Gastrocnemius medialis (tissue), 4 donors: ENCODE results near the gene RASSF6.

Experiments
- POLR2A ChIP-seq, 2 donors: fragments of 450-650 bp; IDR thresholded peaks; one replicate each; pipeline ENCODE4 v1.6.1; 2017; ENCODE audit warnings: antibody characterized with exemption in 2 of 2, mild to moderate bottlenecking in 2 of 2, moderate library complexity in 2 of 2
- TF ChIP-seq, protein P1 (sequence below), 5 experiments: fragments of 450-650 bp in 3 of 5; fragments of 200-600 bp in 2 of 5; sonication (generic) in 2 of 5; IDR thresholded peaks in 4 of 5; conservative IDR thresholded peaks in 1 of 5; 1 replicate in 4 of 5; 2 replicates in 1 of 5; pipeline ENCODE4 v1.5.1; 2016 to 2019; ENCODE audit warnings: antibody characterized with exemption in 5 of 5, mild to moderate bottlenecking in 3 of 5, moderate library complexity in 3 of 5

- TF ChIP-seq, protein P1, sequence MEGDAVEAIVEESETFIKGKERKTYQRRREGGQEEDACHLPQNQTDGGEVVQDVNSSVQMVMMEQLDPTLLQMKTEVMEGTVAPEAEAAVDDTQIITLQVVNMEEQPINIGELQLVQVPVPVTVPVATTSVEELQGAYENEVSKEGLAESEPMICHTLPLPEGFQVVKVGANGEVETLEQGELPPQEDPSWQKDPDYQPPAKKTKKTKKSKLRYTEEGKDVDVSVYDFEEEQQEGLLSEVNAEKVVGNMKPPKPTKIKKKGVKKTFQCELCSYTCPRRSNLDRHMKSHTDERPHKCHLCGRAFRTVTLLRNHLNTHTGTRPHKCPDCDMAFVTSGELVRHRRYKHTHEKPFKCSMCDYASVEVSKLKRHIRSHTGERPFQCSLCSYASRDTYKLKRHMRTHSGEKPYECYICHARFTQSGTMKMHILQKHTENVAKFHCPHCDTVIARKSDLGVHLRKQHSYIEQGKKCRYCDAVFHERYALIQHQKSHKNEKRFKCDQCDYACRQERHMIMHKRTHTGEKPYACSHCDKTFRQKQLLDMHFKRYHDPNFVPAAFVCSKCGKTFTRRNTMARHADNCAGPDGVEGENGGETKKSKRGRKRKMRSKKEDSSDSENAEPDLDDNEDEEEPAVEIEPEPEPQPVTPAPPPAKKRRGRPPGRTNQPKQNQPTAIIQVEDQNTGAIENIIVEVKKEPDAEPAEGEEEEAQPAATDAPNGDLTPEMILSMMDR (IDR thresholded peaks at IDR 0.05 in 4 of 5, conservative IDR thresholded peaks at IDR 0.05 in 1 of 5), result no peak
- no peak for TF ChIP-seq POLR2A (IDR thresholded peaks at IDR 0.05)
Observed at GRCh38 chr4:73613130-73613529, 7.1 kb downstream of the RASSF6 start.
